ENCODE results near the gene RPS8. TPM values are rescaled to one million over a fixed set of nuclear protein-coding genes. Genes with fewer than 3 reads are reported as not detected.
A peak's percentile ranks its signal among the peaks of the same experiment; 100 is the strongest.
"Not testable (repeated sequence)": the region's sequence is repeated elsewhere in the genome, so short reads cannot be mapped to it uniquely, and the experiment has no call there.

The RPS8 gene
- total RNA-seq, 1 experiment from 2014 or later, result 2,959 TPM

DNA sequence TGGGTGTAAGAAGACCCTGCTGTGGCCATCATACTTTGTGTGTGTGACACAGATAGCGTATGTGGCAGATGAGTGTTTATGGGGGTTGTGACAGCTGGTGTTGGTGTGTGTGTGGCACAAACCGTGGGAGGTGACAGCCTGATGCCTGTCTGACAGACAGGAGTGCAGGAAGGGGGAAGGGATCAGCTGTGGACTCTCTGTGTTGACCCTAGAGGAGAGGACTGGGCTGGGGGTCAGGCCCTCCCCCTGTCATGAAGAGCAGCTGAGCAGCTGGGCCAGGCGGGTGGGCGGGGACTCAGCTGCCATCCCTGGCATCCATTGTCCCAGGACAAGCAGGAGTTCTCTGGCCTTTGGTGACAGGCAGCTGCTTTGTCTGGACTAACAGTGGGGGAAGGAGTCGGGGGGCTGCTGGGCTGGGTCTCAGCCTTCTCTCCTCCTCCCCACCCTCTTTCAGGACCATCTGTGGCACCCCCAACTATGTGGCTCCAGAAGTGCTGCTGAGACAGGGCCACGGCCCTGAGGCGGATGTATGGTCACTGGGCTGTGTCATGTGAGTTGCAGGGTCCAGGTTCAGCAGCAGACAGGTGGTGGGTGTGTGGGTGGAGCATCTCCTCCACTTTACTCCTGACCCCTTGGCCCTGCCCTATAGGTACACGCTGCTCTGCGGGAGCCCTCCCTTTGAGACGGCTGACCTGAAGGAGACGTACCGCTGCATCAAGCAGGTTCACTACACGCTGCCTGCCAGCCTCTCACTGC lies 27.1 kb downstream of the RPS8 start:
- no peak for DNase-seq (ENCODE audit: low read depth)

DNA sequence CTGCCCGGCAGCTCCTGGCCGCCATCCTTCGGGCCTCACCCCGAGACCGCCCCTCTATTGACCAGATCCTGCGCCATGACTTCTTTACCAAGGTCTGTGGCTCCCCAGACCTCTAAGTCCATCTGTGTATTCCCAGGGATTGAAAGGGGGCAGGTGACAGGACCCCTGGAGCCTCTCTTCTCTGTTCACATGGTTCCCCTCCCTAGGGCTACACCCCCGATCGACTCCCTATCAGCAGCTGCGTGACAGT lies 27.6 kb downstream of the RPS8 start:
- DNase-seq (ENCODE audit: low read depth), result no peak

DNA sequence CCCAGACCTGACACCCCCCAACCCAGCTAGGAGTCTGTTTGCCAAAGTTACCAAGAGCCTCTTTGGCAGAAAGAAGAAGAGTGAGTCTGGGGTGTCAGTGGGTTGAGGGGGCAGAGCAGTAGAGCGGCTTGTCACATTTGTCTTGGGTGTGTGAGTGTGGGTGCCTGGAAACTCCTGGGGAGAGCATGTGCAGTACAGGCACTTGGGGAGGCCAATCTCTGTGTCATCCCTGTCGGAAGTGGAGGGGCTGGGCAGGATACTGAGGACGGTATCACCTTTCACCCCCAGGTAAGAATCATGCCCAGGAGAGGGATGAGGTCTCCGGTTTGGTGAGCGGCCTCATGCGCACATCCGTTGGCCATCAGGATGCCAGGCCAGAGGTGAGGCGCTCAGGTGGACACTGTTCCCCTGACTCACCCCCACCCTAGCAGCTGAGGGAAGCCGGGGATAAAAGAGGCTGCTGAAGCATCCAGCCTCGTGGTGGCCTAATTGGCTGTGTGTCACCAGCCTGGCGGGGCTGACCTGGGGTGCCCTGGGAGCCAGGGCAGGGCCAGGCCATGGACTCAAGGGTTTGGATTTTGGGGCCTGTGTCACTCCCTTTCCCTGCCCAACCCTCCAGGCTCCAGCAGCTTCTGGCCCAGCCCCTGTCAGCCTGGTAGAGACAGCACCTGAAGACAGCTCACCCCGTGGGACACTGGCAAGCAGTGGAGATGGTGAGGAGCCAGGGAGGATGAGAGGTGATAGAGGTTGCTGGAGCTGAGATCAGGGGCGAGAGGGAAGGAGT lies 28.2 kb downstream of the RPS8 start:
- no peak for DNase-seq (ENCODE audit: low read depth)

GRCh38 chr1:44805311-44806024 lies 30.1 kb downstream of the RPS8 start:
- DNase-seq (ENCODE audit: low read depth), result no peak

DNA sequence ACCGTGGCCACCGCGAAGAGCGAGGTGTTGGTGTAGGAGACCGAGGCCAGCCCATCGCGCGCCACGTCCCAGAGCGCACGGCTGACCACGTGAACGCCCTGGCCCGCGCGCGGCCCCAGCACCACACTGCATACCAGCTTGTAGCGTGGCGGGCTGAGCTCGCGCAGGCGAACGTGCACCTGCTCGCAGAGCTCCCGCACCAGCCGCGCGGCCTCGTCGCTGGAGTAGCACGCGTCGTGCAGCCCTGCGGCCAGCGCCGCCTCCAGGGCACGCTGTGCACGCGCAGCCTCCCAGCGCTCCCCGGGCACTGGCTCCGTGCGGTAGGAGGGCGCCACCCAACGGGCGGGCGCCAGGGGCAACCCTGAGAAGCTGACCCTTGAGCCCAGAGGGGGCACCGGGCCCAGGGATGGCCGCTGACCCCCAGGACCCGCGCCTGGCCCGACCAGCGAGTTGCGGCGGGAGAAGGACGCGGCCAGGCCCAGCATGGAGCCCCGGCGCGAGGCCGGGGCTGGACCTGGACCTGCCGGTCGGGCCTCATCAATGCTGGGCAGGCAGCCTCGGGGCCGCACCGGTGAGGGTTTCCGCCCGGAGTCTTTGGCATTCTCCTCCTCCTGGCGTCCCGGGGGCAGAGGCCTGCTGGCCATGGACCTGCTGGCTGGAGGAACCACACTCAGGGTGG lies 30.8 kb downstream of the RPS8 start:
- no peak for DNase-seq (ENCODE audit: low read depth)

- DNase-seq (ENCODE audit: low read depth), result no peak
Measured at GRCh38 chr1:44806704-44807363, 31.5 kb downstream of the RPS8 start, which contains the start of gene DYNLT4. Gene DYNLT4, minus strand, starts transcription at chr1:44807351. Its CDS starts 683 bp downstream, at chr1:44806668.

DNA sequence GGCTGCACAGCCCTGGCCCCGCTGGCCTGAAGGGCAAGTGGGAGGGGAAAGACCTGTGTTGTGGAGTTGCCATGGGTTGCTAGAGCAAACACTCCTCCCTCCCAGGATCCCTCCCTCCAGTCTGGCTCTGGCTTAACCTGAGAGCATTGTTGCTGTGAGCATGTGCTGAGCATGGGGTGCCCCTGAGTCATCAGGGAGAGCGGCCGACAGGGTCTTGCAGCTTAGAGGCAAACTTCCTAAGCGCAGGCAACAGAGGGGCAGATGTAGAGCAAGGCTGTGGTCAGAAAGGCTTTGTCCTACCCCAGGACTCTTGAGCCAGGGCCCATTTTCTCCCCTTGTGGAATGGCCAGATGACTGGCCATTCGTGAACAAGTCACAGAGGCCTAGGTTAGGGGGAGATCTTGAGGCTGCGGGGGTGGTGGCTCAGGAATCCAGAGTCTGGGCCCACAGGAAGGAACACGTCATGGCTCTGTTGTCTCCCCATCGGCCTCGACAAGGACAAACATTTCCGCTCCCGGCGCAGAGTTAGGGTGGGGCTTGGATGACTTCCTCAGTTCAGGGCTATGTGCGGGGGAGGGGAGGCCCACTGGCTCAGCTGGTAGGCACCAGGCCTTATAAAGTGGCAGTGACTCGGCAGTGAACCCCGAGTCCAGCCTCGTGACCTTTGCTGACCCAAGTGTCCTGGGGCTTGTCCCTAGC lies 32.2 kb downstream of the RPS8 start:
- peak; percentile 99 for DNase-seq (ENCODE audit: low read depth)

GRCh38 chr1:44808063-44808937 lies 33.0 kb downstream of the RPS8 start, which contains the start of gene BTBD19:
Gene BTBD19, plus strand, starts transcription at chr1:44808523. Its CDS starts 298 bp downstream, at chr1:44808821.
- peak; percentile 87 for DNase-seq (ENCODE audit: low read depth)

DNA sequence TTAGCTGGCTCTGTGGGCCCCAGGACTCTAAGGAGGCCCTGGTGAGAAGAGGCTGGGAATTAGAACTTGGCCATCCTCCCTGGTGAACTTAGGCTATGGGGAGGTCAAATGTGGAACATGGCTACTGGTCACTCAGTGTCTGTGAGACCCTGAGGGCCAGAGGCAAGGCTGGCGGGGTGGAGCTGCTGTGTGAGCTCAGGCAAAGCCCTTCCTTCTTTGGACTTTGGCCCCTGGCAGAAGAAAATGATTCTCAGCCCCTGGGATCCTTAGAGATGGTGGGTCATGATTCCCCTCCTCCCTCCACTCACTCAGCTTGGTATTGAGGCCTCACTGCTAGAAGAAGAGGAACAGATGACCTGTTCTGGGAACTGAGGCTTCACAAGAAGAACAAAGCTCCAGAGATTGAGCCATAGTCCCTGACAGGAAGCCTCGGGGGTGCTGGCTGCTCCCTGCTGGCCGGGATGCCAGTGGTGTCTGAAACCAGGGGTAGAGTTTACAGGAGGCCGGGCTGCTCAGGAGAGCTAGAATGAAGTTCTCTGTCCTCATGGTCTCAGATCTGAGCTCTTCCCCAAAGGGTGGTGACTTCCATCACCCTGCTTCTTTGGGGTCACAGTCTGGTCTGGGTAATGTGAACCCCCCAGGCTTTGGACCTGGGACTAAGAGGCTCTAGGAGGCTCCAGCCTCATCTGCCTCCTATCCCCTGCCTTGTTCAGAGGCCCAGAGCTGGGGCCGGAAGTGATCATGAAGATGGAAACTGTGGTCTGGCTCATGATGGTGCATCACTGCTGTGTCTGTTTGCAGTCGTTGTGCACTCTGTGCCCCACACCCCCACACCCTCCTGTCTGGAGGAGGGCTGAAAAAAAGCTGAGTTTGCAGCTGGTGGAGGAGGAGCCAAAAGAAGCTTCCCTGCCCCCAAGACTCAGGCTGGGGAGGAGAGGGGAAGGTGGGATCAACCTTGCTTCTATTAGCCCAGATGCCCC lies 33.9 kb downstream of the RPS8 start:
- DNase-seq (ENCODE audit: low read depth), result peak; percentile 76

DNA sequence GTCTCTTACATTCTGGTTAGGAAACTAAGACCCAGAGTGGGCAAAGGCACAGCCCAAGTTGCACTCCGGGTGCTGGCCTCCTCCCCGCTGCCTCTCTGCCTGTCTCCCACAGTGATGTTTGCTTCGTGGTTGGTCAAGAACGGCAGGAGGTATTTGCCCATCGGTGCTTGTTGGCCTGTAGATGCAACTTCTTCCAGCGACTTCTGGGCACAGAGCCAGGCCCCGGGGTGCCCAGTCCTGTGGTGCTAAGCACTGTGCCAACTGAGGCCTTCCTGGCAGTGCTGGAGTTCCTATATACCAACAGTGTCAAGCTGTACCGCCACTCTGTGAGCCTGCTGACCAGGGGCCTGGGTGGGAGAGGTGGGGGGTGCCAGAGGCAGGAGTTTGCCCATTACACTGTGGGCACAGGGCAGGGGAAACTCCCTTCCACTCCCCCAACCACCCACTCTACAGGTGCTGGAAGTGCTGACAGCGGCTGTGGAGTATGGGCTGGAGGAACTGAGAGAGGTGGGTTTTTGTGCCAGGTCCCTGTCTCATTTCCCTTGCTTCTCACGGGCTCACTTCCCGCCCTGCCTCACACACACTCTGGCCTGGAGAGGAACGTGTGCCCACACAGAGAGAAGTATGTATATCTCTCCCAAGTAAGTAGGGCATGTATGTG lies 34.9 kb downstream of the RPS8 start:
- peak; percentile 23 for DNase-seq (ENCODE audit: low read depth)

DNA sequence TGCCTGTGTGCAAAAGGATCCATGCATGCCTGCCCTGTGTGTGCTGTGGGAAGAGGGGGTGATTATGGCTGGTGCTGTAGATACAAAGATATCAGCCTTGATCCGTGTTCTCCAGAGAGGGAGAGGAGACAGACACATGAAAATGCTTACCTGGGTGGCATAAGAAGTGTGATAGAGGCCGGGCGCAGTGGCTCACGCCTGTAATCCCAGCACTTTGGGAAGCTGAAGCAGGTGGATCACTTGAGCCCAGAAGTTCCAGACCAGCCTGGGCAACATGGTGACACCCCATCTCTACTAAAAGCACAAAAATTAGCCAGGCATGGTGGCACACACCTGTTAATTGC lies 35.4 kb downstream of the RPS8 start:
- DNase-seq (ENCODE audit: low read depth), result not testable (repeated sequence)

- DNase-seq (ENCODE audit: low read depth), result no peak
Measured at GRCh38 chr1:44811234-44811633, 35.9 kb downstream of the RPS8 start.

GRCh38 chr1:44812822-44813543 lies 37.6 kb downstream of the RPS8 start:
- DNase-seq (ENCODE audit: low read depth), result no peak

GRCh38 chr1:44815926-44816325 lies 40.6 kb downstream of the RPS8 start:
- DNase-seq (ENCODE audit: low read depth), result not testable (repeated sequence)

- DNase-seq (ENCODE audit: low read depth), result no peak
Measured at GRCh38 chr1:44817307-44817706, 42.0 kb downstream of the RPS8 start.

DNA sequence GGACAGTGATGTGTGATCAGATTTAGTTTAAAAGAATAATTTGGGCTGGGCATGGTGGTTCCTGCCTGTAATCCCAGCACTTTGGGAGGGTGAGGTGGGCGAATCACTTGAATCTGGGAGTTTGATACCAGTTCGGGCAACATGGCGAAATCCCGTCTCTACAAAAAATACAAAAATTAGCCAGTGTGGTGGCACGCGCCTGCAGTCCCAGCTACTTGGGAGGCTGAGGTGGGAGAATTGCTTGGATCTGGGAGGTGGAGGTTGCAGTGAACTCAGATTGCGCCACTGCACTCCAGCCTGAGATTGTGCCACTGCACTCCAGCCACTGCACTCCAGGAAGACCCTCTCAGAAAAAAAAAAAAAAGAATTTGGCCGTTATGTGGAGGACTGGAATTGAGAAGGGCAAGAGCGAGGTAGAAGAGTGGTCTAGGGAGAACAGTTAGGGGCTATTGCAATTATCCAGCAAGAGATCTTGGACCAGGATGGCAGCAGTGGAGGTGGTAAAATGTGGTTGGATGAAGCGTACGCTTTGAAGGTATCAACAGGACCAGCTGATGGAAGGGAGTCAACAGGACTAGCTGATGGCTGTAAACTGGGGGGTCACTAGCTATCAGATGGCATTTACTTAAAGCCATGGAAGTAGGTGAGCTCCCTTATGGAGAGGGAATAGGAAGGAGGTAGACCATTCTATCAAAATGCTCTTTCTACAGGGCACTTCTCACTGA lies 42.6 kb downstream of the RPS8 start:
- no peak for DNase-seq (ENCODE audit: low read depth)
